Activated B cell treated with CpG ODN at 0.5 μM for 24 hours (primary cell): ENCODE measurements around the gene CAMTA1. TPM values are rescaled to one million over a fixed set of nuclear protein-coding genes. Genes with fewer than 3 reads are reported as not detected.

Experiments
- ATAC-seq: fragments of 200-7000 bp; cut with Tn5 transposase; one replicate; pipeline ENCODE4 v1.10.0; 2021; ENCODE audit warnings: low read depth, mild to moderate bottlenecking, moderate library complexity
- CTCF ChIA-PET: fragments of 350-600 bp; sonication (Branson Sonifier 250); formaldehyde crosslinking; loops from one replicate; lab custom pipeline; 2021; ENCODE audit warnings: antibody characterized with exemption; lab: Charles Lee
- POLR2A ChIA-PET: fragments of 350-600 bp; sonication (Branson Sonifier 250); formaldehyde crosslinking; loops from one replicate; lab custom pipeline; 2021; ENCODE audit warnings: antibody characterized with exemption; lab: Charles Lee
- DNase-seq: peaks from one replicate; pipeline ENCODE4 v3.0.0; 2022
- H3K27ac Mint-ChIP-seq: one replicate; pipeline ENCODE4 v1.8.0; 2020; ENCODE audit warnings: mixed read lengths
- H3K27me3 Mint-ChIP-seq: one replicate; pipeline ENCODE4 v1.8.0; 2021; ENCODE audit warnings: mixed read lengths
- H3K36me3 Mint-ChIP-seq: one replicate; pipeline ENCODE4 v1.8.0; 2021; ENCODE audit warnings: low read depth, mixed read lengths
- H3K4me1 Mint-ChIP-seq: one replicate; pipeline ENCODE4 v1.8.0; 2021; ENCODE audit warnings: mixed read lengths
- H3K4me3 Mint-ChIP-seq: one replicate; pipeline ENCODE4 v1.8.0; 2020; ENCODE audit warnings: mild to moderate bottlenecking, mixed read lengths
- H3K9me3 Mint-ChIP-seq: one replicate; pipeline ENCODE4 v1.8.0; 2020; ENCODE audit warnings: mixed read lengths
- intact Hi-C: fragments of 100-400 bp; cut with micrococcal nuclease; formaldehyde crosslinking; loops from one replicate; pipeline ENCODE4 v1.15.1; 2024
- total RNA-seq: library from RNA; stranded (reverse); gene quantifications from 2 replicates; pipeline ENCODE4 v1.2.3, GENCODE V29; 2022
- TF ChIP-seq, protein P1 (sequence below): fragments of 200-600 bp; IDR thresholded peaks from one replicate; pipeline ENCODE4 v1.8.0; 2022; ENCODE audit warnings: antibody characterized with exemption, mild to moderate bottlenecking

CAMTA1 gene
- total RNA-seq, 1 donor from 2014 or later: 49.8 TPM

DNA sequence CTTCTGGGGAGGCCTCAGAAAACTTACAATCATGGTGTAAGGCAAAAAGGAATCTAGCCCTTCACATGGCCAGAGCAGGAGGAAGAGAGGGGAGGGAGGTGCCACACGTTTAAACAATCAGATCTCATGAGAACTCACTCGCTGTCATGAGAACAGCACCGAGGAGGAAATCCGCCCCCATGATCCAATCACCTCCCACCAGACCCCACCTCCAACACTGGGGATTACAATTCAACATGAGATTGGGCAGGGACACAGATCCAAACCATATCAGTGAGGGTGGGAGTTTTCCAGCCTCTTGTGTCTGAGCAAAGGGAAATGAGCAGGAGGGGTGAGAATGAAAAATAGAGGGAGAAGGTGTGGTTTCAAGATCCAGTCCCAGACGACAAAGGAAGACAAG is 503.7 kb downstream of the CAMTA1 start:
- peaks cover 9% of the 10 kb centered on the region for H3K27me3 Mint-ChIP-seq
- H3K27ac Mint-ChIP-seq: no peak overlapping the region
- H3K4me3 Mint-ChIP-seq: no peak overlapping the region
- H3K4me1 Mint-ChIP-seq: no peaks in the 10 kb centered on the region
- no peaks in the 10 kb centered on the region for H3K36me3 Mint-ChIP-seq
- POLR2A ChIA-PET: no interaction called here
- no peaks in the 10 kb centered on the region for H3K9me3 Mint-ChIP-seq
- intact Hi-C loops: no loop called here
- DNase-seq (no peak), ATAC-seq (no peak)
- CTCF ChIA-PET: no interaction called here
- TF ChIP-seq, protein P1, sequence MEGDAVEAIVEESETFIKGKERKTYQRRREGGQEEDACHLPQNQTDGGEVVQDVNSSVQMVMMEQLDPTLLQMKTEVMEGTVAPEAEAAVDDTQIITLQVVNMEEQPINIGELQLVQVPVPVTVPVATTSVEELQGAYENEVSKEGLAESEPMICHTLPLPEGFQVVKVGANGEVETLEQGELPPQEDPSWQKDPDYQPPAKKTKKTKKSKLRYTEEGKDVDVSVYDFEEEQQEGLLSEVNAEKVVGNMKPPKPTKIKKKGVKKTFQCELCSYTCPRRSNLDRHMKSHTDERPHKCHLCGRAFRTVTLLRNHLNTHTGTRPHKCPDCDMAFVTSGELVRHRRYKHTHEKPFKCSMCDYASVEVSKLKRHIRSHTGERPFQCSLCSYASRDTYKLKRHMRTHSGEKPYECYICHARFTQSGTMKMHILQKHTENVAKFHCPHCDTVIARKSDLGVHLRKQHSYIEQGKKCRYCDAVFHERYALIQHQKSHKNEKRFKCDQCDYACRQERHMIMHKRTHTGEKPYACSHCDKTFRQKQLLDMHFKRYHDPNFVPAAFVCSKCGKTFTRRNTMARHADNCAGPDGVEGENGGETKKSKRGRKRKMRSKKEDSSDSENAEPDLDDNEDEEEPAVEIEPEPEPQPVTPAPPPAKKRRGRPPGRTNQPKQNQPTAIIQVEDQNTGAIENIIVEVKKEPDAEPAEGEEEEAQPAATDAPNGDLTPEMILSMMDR: no peak

DNA sequence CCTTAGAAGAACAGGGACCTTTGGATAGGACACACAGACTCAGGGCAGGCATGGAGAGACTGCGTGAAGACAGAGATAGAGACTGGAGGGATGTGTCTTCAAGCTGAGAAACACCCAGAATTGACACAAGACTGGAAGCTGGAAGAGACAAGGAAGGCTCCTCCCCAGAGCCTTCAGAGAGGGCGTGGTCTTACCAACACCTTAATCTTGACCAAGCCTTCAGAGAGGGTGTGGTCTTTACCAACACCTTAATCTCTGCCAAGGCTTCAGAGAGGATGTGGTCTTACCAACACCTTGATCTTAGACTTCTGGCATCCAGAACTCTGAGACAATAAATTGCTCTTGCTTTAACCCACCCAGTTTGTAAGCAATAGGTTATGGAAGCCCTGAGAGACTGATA is 504.4 kb downstream of the CAMTA1 start:
- H3K36me3 Mint-ChIP-seq: no peaks in the 10 kb centered on the region
- DNase-seq (no peak), ATAC-seq (no peak)
- ChIA-PET CTCF (no interaction called here), POLR2A (no interaction called here)
- H3K4me1 Mint-ChIP-seq: no peaks in the 10 kb centered on the region
- peaks cover 9% of the 10 kb centered on the region for H3K27me3 Mint-ChIP-seq
- intact Hi-C loops: no loop called here
- TF ChIP-seq, protein P1: no peak
- no peak overlapping the region for H3K4me3 Mint-ChIP-seq
- H3K27ac Mint-ChIP-seq: no peak overlapping the region
- no peaks in the 10 kb centered on the region for H3K9me3 Mint-ChIP-seq

DNA sequence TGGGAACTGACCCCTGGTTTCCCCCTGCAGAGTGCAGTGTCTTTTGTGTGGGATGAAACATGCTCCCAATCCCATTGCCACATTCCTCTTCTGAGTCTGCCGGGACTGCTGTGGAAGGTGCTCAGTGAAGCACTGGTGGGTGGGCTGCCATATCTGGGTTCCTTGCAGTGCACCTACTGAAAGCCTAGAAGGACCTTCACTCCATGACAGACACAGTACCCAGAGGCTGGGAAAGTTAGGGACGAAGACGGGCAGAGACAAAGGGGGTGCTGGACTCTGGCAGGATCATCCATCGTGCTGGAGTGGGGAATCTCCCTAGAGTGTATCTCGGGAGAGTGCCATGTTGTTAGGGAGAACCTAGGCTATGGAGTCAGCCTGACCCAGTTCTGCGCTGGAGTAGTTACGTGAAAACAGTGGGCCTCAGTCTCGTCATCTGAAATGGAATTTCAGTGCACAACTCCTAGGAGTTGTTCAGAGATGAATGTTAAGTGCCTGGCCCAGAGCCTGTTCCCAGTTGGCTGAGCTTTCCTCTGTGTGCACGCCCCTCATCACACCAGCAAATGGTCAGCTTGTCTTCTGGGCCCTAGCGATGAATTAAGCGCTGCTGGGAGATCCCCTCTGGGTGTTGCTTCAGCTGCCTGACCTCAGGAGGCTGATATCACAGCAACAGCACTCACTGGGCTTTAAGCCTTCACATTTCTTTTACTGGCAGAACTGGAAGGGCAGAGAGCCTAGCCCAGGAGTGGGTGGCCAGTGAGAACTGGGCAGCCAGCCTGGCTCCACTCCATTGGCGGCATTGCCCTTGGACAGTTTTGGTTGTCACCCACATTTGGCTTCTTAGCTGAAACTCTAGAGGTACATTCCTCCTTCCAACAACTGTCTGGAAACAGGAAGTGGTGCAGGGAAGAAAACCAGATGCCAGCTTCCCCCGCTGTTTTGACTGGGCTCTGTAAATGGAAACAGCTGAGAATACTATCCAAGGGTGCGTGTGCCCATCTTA is 506.0 kb downstream of the CAMTA1 start:
- Mint-ChIP-seq H3K4me3 (no peak overlapping the region), H3K4me1 (no peaks in the 10 kb centered on the region), H3K36me3 (no peaks in the 10 kb centered on the region), H3K27me3 (peaks cover 9% of the 10 kb centered on the region), H3K9me3 (no peaks in the 10 kb centered on the region), H3K27ac (no peak overlapping the region)
- DNase-seq (no peak), ATAC-seq (no peak)
- intact Hi-C loops: no loop called here
- POLR2A ChIA-PET: no interaction called here
- CTCF ChIA-PET: no interaction called here
- TF ChIP-seq, protein P1: no peak

DNA sequence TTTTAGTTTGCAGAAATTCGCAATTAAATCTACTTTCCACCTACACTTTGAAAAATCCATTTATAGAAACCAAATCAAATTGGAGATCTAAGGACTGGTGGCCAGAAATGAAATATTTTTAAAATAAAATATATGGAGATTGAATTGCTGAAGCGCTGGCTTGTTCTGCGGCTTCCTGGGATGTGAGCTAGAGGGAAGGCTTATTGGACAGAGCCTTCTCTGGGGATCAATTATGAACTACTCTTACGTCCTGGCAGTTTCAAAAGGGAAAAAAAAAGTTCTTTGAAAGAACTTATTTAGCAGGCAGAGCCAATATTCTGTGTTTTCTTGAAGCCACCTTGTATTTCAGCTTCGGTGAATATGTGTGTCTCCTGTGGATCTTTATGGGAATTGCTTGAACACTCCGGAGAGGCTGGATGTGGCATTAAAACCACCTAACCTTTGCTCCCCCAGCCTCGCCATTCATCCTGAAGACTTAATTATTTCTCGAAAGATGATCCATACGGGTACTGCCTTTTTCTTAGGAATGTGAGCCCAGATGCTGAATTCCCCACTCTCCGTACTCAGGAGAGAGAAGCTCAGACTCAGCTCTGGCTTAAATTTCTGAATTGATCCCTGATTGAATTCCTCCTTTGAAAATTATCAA is 506.9 kb downstream of the CAMTA1 start:
- DNase-seq: no peak
- H3K36me3 Mint-ChIP-seq: no peaks in the 10 kb centered on the region
- TF ChIP-seq, protein P1: no peak
- POLR2A ChIA-PET: no interaction called here
- CTCF ChIA-PET: no interaction called here
- peaks cover 9% of the 10 kb centered on the region for H3K27me3 Mint-ChIP-seq
- no peaks in the 10 kb centered on the region for H3K9me3 Mint-ChIP-seq
- intact Hi-C loops: no loop called here
- H3K4me1 Mint-ChIP-seq: no peaks in the 10 kb centered on the region
- no peak overlapping the region for H3K4me3 Mint-ChIP-seq
- ATAC-seq: no peak
- no peak overlapping the region for H3K27ac Mint-ChIP-seq

DNA sequence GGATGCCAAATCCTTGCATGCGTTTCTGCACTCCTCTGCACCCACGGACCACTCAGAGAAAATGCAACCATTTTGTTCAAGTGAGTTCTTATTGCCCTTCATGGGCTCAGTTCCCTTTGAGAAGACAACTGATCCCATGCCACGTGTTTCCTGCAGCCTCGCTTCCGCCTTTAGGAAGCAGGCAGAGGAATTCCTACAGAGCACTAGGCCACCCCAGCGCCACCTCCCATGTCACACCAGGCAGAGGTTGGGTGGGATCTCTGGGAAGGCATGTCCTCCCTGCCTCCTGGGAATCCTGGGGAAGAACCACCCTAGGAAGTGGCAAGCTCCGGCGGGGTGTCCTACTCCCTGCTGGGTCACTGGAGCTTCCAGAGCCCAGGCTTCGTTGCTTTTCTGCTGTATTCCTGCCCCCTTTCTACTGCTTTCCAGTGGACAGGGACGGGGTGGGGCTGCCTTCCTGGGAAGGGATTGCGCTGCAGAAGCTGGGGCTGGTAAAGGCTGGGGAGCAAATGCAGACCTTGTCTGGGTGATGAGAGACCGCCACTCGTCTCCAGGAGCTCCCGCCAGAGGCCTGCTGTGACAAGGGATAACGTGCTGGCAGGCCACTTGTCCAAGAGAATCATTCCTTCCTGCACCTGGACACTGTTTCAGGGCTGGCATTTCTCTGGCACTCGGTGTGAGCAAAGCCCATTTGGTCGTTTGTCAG is 507.6 kb downstream of the CAMTA1 start:
- intact Hi-C loops: no loop called here
- POLR2A ChIA-PET: no interaction called here

More for the DNA sequence above, 507.6 kb downstream of the CAMTA1 start:
- DNase-seq (no peak), ATAC-seq (no peak)
- Mint-ChIP-seq H3K4me3 (no peak overlapping the region), H3K27ac (no peak overlapping the region), H3K4me1 (no peaks in the 10 kb centered on the region), H3K36me3 (no peaks in the 10 kb centered on the region), H3K9me3 (no peaks in the 10 kb centered on the region), H3K27me3 (peaks cover 9% of the 10 kb centered on the region)
- CTCF ChIA-PET: no interaction called here
- TF ChIP-seq, protein P1: no peak
